Uterus (tissue), 2 donors: ENCODE measurements around the gene SAFB.

Experiments used
- POLR2A ChIP-seq, 2 donors: fragments of 450-650 bp; IDR thresholded peaks; one replicate each; pipeline ENCODE4 v1.6.1; 2016; ENCODE audit warnings: antibody characterized with exemption in 2 of 2, mild to moderate bottlenecking in 1 of 2, moderate library complexity in 1 of 2
- TF ChIP-seq, protein P1 (sequence below), 4 experiments: fragments of 200-600 bp in 2 of 4; fragments of 450-650 bp in 2 of 4; sonication (generic) in 2 of 4; IDR thresholded peaks; one replicate each; pipeline ENCODE4 v1.5.1; 2016 to 2019; ENCODE audit warnings: antibody characterized with exemption in 4 of 4, mild to moderate bottlenecking in 2 of 4, moderate library complexity in 1 of 4

DNA sequence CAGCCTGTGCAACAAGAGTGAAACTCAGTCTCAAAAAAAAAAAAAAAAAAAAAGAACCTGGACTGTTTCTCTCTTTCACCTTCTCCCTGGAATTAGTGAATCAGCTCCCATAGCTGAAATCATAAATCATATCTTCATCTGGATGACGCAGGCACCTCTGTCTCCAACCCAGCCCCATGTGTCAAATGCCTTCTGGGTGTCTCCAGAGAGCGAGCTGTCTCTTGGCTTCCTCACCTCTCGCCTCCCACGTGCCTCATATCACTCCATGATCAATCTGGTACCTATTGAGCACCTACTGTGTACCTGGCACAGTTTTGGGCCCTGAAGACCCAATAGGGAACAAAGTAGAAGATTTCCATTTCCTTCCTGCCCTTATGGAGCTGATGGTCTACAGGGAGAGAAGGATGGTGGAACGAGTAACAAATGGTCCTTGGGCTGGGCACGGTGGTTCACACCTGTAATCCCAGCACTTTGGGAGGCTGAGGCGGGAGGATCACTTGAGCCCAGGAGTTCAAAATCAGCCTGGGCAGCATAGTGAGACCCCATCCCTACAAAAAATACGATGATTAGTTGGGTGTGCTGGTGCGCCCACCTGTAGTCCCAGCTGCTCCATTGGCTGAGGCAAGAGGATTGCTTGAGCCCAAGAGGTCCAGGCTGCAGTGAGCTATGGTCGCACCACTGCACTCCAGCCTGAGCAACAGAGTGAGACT, 60.4 kb downstream of the SAFB start:
- TF ChIP-seq, protein P1, sequence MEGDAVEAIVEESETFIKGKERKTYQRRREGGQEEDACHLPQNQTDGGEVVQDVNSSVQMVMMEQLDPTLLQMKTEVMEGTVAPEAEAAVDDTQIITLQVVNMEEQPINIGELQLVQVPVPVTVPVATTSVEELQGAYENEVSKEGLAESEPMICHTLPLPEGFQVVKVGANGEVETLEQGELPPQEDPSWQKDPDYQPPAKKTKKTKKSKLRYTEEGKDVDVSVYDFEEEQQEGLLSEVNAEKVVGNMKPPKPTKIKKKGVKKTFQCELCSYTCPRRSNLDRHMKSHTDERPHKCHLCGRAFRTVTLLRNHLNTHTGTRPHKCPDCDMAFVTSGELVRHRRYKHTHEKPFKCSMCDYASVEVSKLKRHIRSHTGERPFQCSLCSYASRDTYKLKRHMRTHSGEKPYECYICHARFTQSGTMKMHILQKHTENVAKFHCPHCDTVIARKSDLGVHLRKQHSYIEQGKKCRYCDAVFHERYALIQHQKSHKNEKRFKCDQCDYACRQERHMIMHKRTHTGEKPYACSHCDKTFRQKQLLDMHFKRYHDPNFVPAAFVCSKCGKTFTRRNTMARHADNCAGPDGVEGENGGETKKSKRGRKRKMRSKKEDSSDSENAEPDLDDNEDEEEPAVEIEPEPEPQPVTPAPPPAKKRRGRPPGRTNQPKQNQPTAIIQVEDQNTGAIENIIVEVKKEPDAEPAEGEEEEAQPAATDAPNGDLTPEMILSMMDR (IDR thresholded peaks at IDR 0.05): no peak
- no peak for TF ChIP-seq POLR2A (IDR thresholded peaks at IDR 0.05)
